ENCODE data around the gene INTS6. TPM values are rescaled to one million over a fixed set of nuclear protein-coding genes. Genes with fewer than 3 reads are reported as not detected.

Gene INTS6
- total and polyA plus RNA-seq, 2 experiments from 2014 or later = 18.2 to 59.4 TPM

- H3K36me3 ChIP-seq (ENCODE audit: low read depth) = no peaks in the 10 kb centered on the region
- 80 to 83% methylated on average over 2 of the region's 2 CpGs for WGBS, 2 experiments (ENCODE audit: low coverage in 1 of 2, low lambda C conversion rate in 2 of 2, missing lambda C conversion rate in 2 of 2)
- no peak overlapping the region for H3K4me3 ChIP-seq
- peaks cover 14% of the 10 kb centered on the region; the same call in 1 of the 2 replicates for H3F3A ChIP-seq (ENCODE audit: insufficient read depth)
- no peak overlapping the region for H2AFZ ChIP-seq
- H3K27me3 ChIP-seq (replicated peaks; ENCODE audit: insufficient read depth) = no peaks in the 10 kb centered on the region
- no peak for TF ChIP-seq EZH2phosphoT487 (IDR thresholded peaks at IDR 0.05; ENCODE audit: insufficient read depth, low read depth)
- no peak for TF ChIP-seq EZH2 (IDR thresholded peaks at IDR 0.05; ENCODE audit: insufficient read depth, poor library complexity, severe bottlenecking)
- no peak overlapping the region for H3K4me2 ChIP-seq (ENCODE audit: unreplicated experiment)
- no peak overlapping the region for H3K9ac ChIP-seq
- no peaks in the 10 kb centered on the region for H4K20me1 ChIP-seq (ENCODE audit: insufficient read depth)
- DNase-seq = no peak
- no peaks in the 10 kb centered on the region for H3K9me2 ChIP-seq (ENCODE audit: insufficient read depth)
- in situ Hi-C loops (cut with MboI) = no loop called here
- no peaks in the 10 kb centered on the region for H3K9me3 ChIP-seq (ENCODE audit: low read depth)
- no peak overlapping the region for H3K27ac ChIP-seq
- H3K79me2 ChIP-seq (ENCODE audit: insufficient read depth) = no peaks in the 10 kb centered on the region
- H3K4me1 ChIP-seq (ENCODE audit: insufficient read depth) = peaks cover 6% of the 10 kb centered on the region; the same call in 1 of the 2 replicates
These were observed 131.0 kb downstream of the INTS6 start for GRCh38 chr13:51321836-51322235.

- no peak for TF ChIP-seq EZH2phosphoT487 (IDR thresholded peaks at IDR 0.05; ENCODE audit: insufficient read depth, low read depth)
- no peak for TF ChIP-seq EZH2 (IDR thresholded peaks at IDR 0.05; ENCODE audit: insufficient read depth, poor library complexity, severe bottlenecking)
- 85 to 89% methylated on average over 3 of the region's 3 CpGs for WGBS, 2 experiments (ENCODE audit: low coverage in 1 of 2, low lambda C conversion rate in 2 of 2, missing lambda C conversion rate in 2 of 2)
- in situ Hi-C loops (cut with MboI) = no loop called here
These were observed 134.0 kb downstream of the INTS6 start for GRCh38 chr13:51318876-51319275.

DNA sequence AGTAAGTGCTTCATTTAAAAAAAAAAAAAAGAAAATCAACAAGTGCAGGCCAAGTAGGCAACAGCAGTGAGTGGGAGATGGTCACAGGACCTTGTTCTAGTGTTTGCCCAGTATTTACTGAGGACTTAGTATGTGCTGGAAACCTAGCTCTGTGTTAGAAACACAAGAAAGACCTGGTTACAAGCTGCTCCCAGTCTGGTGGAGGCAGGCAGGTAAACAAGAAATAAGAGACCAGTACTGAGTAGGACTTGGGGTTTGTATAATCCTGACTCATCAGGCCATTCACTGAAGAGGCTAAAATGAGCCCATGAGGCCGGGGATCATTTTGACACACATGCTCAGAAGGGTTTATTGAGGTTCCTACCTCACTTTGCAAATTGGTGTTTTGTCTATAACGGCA, 134.8 kb downstream of the INTS6 start:
- Histone ChIP-seq H3K36me3 (ENCODE audit: low read depth) (no peaks in the 10 kb centered on the region), H2AFZ (no peak overlapping the region), H3K9me2 (ENCODE audit: insufficient read depth) (no peaks in the 10 kb centered on the region), H3K4me2 (ENCODE audit: unreplicated experiment) (no peak overlapping the region), H3K9ac (no peak overlapping the region), H3K4me1 (ENCODE audit: insufficient read depth) (peaks cover 15% of the 10 kb centered on the region), H3K79me2 (ENCODE audit: insufficient read depth) (no peaks in the 10 kb centered on the region), H3F3A (ENCODE audit: insufficient read depth) (peaks cover 17% of the 10 kb centered on the region; the same call in 1 of the 2 replicates), H4K20me1 (ENCODE audit: insufficient read depth) (no peaks in the 10 kb centered on the region), H3K27ac (no peak overlapping the region), H3K9me3 (ENCODE audit: low read depth) (no peaks in the 10 kb centered on the region), H3K4me3 (no peak overlapping the region), H3K27me3 (replicated peaks; ENCODE audit: insufficient read depth) (0 out of 2 replicates have a peak, but pooled peaks cover 4% of the 10 kb centered on the region)
- in situ Hi-C loops (cut with MboI) = no loop called here
- WGBS, 2 experiments (ENCODE audit: low coverage in 1 of 2, low lambda C conversion rate in 2 of 2, missing lambda C conversion rate in 2 of 2) = 77 to 83% methylated on average over 2 of the region's 2 CpGs
- DNase-seq = no peak
- no peak for TF ChIP-seq EZH2phosphoT487 (IDR thresholded peaks at IDR 0.05; ENCODE audit: insufficient read depth, low read depth)
- no peak for TF ChIP-seq EZH2 (IDR thresholded peaks at IDR 0.05; ENCODE audit: insufficient read depth, poor library complexity, severe bottlenecking)

More at GRCh38 chr13:51318876-51319275, 134.0 kb downstream of the INTS6 start:
- H2AFZ ChIP-seq = no peak overlapping the region
- H3K4me2 ChIP-seq (ENCODE audit: unreplicated experiment) = no peak overlapping the region
- H3K36me3 ChIP-seq (ENCODE audit: low read depth) = no peaks in the 10 kb centered on the region
- peaks cover 17% of the 10 kb centered on the region; the same call in 1 of the 2 replicates for H3F3A ChIP-seq (ENCODE audit: insufficient read depth)
- H3K9me2 ChIP-seq (ENCODE audit: insufficient read depth) = no peaks in the 10 kb centered on the region
- H3K9ac ChIP-seq = no peak overlapping the region
- H3K27me3 ChIP-seq (replicated peaks; ENCODE audit: insufficient read depth) = no peaks in the 10 kb centered on the region
- H3K79me2 ChIP-seq (ENCODE audit: insufficient read depth) = no peaks in the 10 kb centered on the region
- no peaks in the 10 kb centered on the region for H4K20me1 ChIP-seq (ENCODE audit: insufficient read depth)
- H3K4me1 ChIP-seq (ENCODE audit: insufficient read depth) = peaks cover 15% of the 10 kb centered on the region
- DNase-seq = no peak
- no peak overlapping the region for H3K27ac ChIP-seq
- no peak overlapping the region for H3K4me3 ChIP-seq
- no peaks in the 10 kb centered on the region for H3K9me3 ChIP-seq (ENCODE audit: low read depth)

DNA sequence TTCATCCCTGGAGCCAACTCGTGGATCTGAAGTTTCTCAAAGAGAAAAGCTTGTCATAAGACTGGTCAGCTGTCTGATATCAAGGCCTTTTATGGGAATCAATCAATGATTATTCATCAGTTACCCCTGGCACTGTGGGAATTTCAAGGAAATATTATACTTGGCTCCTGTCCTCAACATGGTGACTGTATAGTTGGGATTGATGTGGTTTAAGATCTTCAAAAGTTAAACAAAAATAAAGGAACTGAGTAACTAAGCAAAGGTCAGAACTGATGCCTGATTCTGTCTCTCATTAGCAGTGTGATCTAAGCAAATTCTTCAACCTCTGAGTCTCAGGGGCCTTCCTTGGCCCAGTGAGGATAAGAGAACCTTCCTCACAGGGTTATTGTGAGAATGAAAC, 135.6 kb downstream of the INTS6 start:
- Histone ChIP-seq H3K4me3 (no peak overlapping the region), H3K27ac (no peak overlapping the region), H3F3A (ENCODE audit: insufficient read depth) (peaks cover 17% of the 10 kb centered on the region; the same call in 1 of the 2 replicates), H3K27me3 (replicated peaks; ENCODE audit: insufficient read depth) (0 out of 2 replicates have a peak, but pooled peaks cover 8% of the 10 kb centered on the region), H3K79me2 (ENCODE audit: insufficient read depth) (no peaks in the 10 kb centered on the region), H3K4me1 (ENCODE audit: insufficient read depth) (peaks cover 15% of the 10 kb centered on the region), H3K36me3 (ENCODE audit: low read depth) (no peaks in the 10 kb centered on the region), H3K9me3 (ENCODE audit: low read depth) (no peaks in the 10 kb centered on the region), H3K9ac (no peak overlapping the region), H3K4me2 (ENCODE audit: unreplicated experiment) (peak overlapping the region; percentile 3), H2AFZ (no peak overlapping the region), H4K20me1 (ENCODE audit: insufficient read depth) (no peaks in the 10 kb centered on the region), H3K9me2 (ENCODE audit: insufficient read depth) (no peaks in the 10 kb centered on the region)
- TF ChIP-seq EZH2 (IDR thresholded peaks at IDR 0.05; ENCODE audit: insufficient read depth, poor library complexity, severe bottlenecking) = no peak
- TF ChIP-seq EZH2phosphoT487 (IDR thresholded peaks at IDR 0.05; ENCODE audit: insufficient read depth, low read depth) = no peak
- in situ Hi-C loops (cut with MboI) = no loop called here
- DNase-seq = peak; percentile 55
- 52 to 59% methylated on average over 1 of the region's 1 CpG for WGBS, 2 experiments (ENCODE audit: low coverage in 1 of 2, low lambda C conversion rate in 2 of 2, missing lambda C conversion rate in 2 of 2)
